Omental fat pad (tissue), 4 donors: Measurements from ENCODE around the gene EFCAB6. TPM values are rescaled to one million over a fixed set of nuclear protein-coding genes. Genes with fewer than 3 reads are reported as not detected.

Experiments used
- ATAC-seq: fragments of 150-250 bp; one replicate; pipeline ENCODE4 v1.9.1; 2016; ENCODE audit warnings: mild to moderate bottlenecking, moderate library complexity; ENCODE audit not compliant: low FRiP score
- DNase-seq: peaks from one replicate; pipeline ENCODE4 v3.0.0-alpha.2; 2019; ENCODE audit warnings: low spot score
- total RNA-seq, 4 donors: library from RNA; depleted of rRNA; stranded (reverse); fragments of >200 nt; gene quantifications; one replicate each; pipeline ENCODE4 v1.1.0, GENCODE V29; 2016
- TF ChIP-seq, protein P1 (sequence below), 3 donors: fragments of 450-650 bp; IDR thresholded peaks; one replicate each; pipeline ENCODE4 v1.5.1; 2016 to 2017; ENCODE audit warnings: antibody characterized with exemption in 3 of 3, mild to moderate bottlenecking in 3 of 3, moderate library complexity in 2 of 3

Gene EFCAB6
- total RNA-seq, 4 donors from 2014 or later: 0.48 to 3.2 (median 1.9) TPM

GRCh38 chr22:43498856-43499253, 313.2 kb downstream of the EFCAB6 start:
- ATAC-seq (no peak), DNase-seq (no peak)
- TF ChIP-seq, protein P1, sequence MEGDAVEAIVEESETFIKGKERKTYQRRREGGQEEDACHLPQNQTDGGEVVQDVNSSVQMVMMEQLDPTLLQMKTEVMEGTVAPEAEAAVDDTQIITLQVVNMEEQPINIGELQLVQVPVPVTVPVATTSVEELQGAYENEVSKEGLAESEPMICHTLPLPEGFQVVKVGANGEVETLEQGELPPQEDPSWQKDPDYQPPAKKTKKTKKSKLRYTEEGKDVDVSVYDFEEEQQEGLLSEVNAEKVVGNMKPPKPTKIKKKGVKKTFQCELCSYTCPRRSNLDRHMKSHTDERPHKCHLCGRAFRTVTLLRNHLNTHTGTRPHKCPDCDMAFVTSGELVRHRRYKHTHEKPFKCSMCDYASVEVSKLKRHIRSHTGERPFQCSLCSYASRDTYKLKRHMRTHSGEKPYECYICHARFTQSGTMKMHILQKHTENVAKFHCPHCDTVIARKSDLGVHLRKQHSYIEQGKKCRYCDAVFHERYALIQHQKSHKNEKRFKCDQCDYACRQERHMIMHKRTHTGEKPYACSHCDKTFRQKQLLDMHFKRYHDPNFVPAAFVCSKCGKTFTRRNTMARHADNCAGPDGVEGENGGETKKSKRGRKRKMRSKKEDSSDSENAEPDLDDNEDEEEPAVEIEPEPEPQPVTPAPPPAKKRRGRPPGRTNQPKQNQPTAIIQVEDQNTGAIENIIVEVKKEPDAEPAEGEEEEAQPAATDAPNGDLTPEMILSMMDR (IDR thresholded peaks at IDR 0.05): no peak

DNA sequence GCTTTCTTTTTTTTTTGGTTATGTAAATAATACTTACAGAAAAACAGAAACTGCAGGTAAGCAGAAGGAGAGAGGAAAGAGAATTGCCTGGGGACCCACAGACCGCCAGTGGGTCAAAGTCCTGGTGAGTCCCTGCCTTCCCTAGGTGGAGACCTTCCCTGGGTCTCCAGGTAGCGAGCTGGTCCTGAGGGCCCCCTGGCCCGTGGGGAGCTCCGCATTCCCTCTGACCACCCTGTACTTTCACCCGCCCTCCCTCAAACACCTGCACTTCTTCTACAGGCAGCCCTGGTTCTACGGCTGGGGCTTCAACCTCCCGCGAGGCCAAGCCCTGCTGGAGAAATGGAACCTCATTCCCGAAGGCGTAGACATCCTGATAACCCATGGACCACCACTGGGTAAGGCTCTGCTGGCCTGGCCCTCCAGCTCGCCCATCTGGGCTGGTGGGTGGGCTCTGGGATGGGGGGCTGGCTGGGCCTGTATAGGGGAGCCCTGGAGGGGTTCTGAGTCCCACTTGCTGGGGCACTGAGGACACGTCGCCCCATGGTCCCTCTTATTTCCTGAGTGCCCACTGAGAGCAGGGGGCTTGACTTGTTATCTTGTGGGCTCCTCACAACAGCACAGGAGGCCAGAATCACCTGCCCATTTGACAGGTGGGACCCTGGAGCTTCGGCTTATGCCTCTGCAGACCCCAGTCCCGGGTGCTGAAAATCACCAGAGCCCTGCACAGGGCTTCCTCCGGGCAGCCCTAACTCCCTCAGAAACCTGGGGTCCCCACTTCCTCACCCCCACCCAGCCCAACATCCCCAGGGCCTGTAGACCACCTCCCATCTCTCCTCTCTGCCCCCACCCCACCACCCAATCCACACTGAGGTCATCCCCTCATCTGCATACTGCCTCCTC, 313.9 kb downstream of the EFCAB6 start:
- TF ChIP-seq, protein P1 (IDR thresholded peaks at IDR 0.05): no peak
- DNase-seq: no peak
- no peak for ATAC-seq

- TF ChIP-seq, protein P1 (IDR thresholded peaks at IDR 0.05): no peak
- DNase-seq (no peak), ATAC-seq (no peak)
Measured at GRCh38 chr22:43493297-43493696, 318.8 kb downstream of the EFCAB6 start.

DNA sequence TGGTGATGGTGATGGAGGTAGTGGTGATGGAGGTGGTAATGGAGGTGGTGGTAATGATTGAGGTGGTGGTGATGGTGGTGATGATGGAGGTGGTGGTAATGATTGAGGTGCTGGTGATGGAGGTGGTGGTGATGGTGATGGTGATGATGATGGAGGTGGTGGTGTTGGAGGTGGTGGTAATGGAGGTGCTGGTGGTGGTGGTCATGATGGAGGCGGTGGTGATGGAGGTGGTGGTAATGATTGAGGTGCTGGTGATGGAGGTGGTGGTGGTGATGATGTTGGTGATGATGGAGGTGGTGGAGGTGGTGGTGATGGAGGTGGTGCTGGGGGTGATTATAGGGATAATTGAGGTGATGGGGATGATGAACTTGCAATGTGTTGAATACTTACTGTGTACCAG, 320.4 kb downstream of the EFCAB6 start:
- ATAC-seq (no peak), DNase-seq (no peak)
- TF ChIP-seq, protein P1 (IDR thresholded peaks at IDR 0.05): no peak

DNA sequence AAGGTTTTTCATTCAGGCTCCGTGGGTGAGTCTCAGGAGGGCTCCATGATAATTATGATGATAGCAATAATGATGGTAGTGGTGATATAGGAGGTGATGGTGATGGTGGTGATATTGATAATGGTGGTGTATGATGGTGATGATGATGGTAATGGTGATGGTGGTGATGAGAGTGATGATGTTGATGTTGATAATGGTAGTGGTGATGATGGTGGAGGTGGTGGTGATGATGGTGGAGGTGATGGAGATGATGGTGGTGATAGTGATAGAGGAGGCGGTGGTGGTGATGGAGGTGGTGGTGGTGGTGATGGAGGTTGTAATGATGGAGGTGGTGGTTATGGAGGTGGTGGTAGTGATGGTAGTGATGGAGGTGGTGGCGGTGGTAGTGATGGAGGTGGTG, 320.9 kb downstream of the EFCAB6 start:
- TF ChIP-seq, protein P1 (IDR thresholded peaks at IDR 0.05): no peak
- DNase-seq (no peak), ATAC-seq (no peak)

GRCh38 chr22:43490311-43490710, 321.8 kb downstream of the EFCAB6 start:
- DNase-seq (no peak), ATAC-seq (no peak)
- TF ChIP-seq, protein P1 (IDR thresholded peaks at IDR 0.05): no peak

GRCh38 chr22:43488937-43489336, 323.2 kb downstream of the EFCAB6 start:
- no peak for ATAC-seq
- TF ChIP-seq, protein P1 (IDR thresholded peaks at IDR 0.05): no peak

More at GRCh38 chr22:43488937-43489336, 323.2 kb downstream of the EFCAB6 start:
- no peak for DNase-seq
